Left colon (tissue), 2 donors: ENCODE data around the gene CDY2B. TPM values are rescaled to one million over a fixed set of nuclear protein-coding genes. Genes with fewer than 3 reads are reported as not detected.
"Not testable (repeated sequence)": the region's sequence is repeated elsewhere in the genome, so short reads cannot be mapped to it uniquely, and the experiment has no call there.

Source experiments
- ATAC-seq: fragments of 200-7000 bp; cut with Tn5 transposase; one replicate; pipeline ENCODE4 v1.9.1; 2020; ENCODE audit warnings: mild to moderate bottlenecking, moderate library complexity
- DNase-seq, 2 donors: peaks; one replicate each; pipeline ENCODE4 v3.0.0-alpha.2; 2020
- intact Hi-C, 2 donors: fragments of 100-400 bp; cut with DNase I in 1 of 2; cut with micrococcal nuclease in 1 of 2; formaldehyde crosslinking; loops; one replicate each; pipeline versions ENCODE4 v1.11.2 to v1.14.0; 2022; cut with DNase I, micrococcal nuclease
- long read RNA-seq: library from polyadenylated mRNA; unstranded; transcript quantifications from one replicate; pipeline ENCODE4 v2.0.0, GENCODE V29; 2021
- total RNA-seq, 2 donors: library from RNA; stranded (reverse); fragmentation: NEBNext Ultra II Directional; extraction: Animal tissue kit (Norgen Biotek cat#: 25700); gene quantifications; one replicate each; pipeline ENCODE4 v1.2.1, GENCODE V29; 2021
- donor health status: DM: no; HTN: no; CAD: no.
- donor health status: DM: yes; HTN: yes; CAD: no.

Gene CDY2B
- not detected for total RNA-seq
- long read RNA-seq: 0 reads

GRCh38 chrY:17880120-17880519, at the start of gene CDY2B:
TSS of gene CDY2B (minus strand) at chrY:17880220. CDS start at chrY:17879892, 328 bp downstream.
- ATAC-seq, DNase-seq, intact Hi-C loops: not testable (repeated sequence)

GRCh38 chrY:17908009-17908408, 28.0 kb upstream of the CDY2B start:
- ATAC-seq, DNase-seq, intact Hi-C loops: not testable (repeated sequence)

GRCh38 chrY:17907351-17907750, 27.3 kb upstream of the CDY2B start:
- ATAC-seq, DNase-seq, intact Hi-C loops: not testable (repeated sequence)

- DNase-seq, intact Hi-C loops, ATAC-seq: not testable (repeated sequence)
These were observed 1.7 kb upstream of the CDY2B start for GRCh38 chrY:17881697-17882096.

GRCh38 chrY:17876767-17877166, 3.3 kb downstream of the CDY2B start:
- ATAC-seq, DNase-seq, intact Hi-C loops: not testable (repeated sequence)

- DNase-seq, ATAC-seq, intact Hi-C loops: not testable (repeated sequence)
These were observed 4.6 kb downstream of the CDY2B start for GRCh38 chrY:17875401-17875800.

- ATAC-seq, DNase-seq, intact Hi-C loops: not testable (repeated sequence)
These were observed 8.7 kb downstream of the CDY2B start for GRCh38 chrY:17871194-17871903.

- DNase-seq, ATAC-seq, intact Hi-C loops: not testable (repeated sequence)
These were observed 9.3 kb downstream of the CDY2B start for GRCh38 chrY:17870737-17871136.

GRCh38 chrY:17867850-17868249, 12.2 kb downstream of the CDY2B start:
- DNase-seq, ATAC-seq, intact Hi-C loops: not testable (repeated sequence)

GRCh38 chrY:17860634-17861033, 19.4 kb downstream of the CDY2B start:
- ATAC-seq, intact Hi-C loops, DNase-seq: not testable (repeated sequence)

GRCh38 chrY:17856963-17857848, 22.8 kb downstream of the CDY2B start:
- ATAC-seq, DNase-seq, intact Hi-C loops: not testable (repeated sequence)

- not testable (repeated sequence) for ATAC-seq
These were observed 23.5 kb downstream of the CDY2B start for GRCh38 chrY:17856508-17856907.

GRCh38 chrY:17849131-17849530, 30.9 kb downstream of the CDY2B start:
- DNase-seq, ATAC-seq, intact Hi-C loops: not testable (repeated sequence)

More at GRCh38 chrY:17856508-17856907, 23.5 kb downstream of the CDY2B start:
- DNase-seq, intact Hi-C loops: not testable (repeated sequence)

- ATAC-seq, DNase-seq, intact Hi-C loops: not testable (repeated sequence)
These were observed 47.9 kb downstream of the CDY2B start for GRCh38 chrY:17832149-17832548.

Other genes starting within 250 kb of the CDY2B start
- not detected for gene CDY2A, start 145.6 kb upstream of the CDY2B start, total RNA-seq